ENCODE measurements around the gene CEP170B.

The CEP170B gene

DNA sequence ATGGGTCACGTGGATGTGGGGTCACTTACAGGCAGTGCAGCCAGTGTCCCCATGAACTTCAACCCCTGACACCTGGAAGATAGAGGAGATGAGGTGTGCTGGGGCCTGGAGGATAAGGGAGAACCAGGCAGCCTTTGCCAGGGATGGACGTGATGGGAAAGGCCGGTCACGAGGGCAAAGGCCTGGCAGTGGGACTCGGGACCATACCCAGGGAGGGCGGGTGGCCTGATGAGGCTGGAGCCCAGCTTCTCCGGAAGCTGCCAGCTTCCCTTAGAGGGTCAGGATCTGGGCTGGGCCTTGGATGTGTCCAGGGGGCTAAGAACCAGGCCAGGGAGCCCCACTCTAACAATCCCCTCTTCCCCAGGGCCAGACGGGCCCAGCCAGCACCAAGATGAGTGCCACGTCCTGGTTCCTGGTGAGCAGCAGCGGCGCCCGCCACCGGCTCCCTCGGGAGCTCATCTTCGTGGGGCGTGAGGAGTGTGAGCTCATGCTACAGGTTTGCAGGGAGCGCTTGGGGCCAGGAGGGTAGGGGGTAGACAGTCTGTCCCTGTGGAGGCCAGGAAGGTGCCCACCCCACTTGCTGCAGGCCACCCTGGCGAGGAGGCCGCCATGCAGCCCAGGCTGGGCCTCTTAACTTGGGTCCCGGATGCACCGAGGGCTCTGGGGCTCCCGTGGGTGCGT lies 3.1 kb downstream of the CEP170B start:
- in situ Hi-C loops (cut with HindIII; ENCODE audit: low pct_ligation_motif_present, low sequenced_read_pairs) = no loop called here
- DNase-seq = no peak
- no peaks in the 10 kb centered on the region for H3K36me3 ChIP-seq (replicated peaks)
- no peak for TF ChIP-seq CTCF (IDR thresholded peaks at IDR 0.05; ENCODE audit: low read depth, low read length, missing control alignments)
- H3K27ac ChIP-seq = no peak overlapping the region
- no peak overlapping the region for H3K4me3 ChIP-seq (ENCODE audit: low read depth, low read length)
- peaks cover 9% of the 10 kb centered on the region for H3K27me3 ChIP-seq (replicated peaks)

DNA sequence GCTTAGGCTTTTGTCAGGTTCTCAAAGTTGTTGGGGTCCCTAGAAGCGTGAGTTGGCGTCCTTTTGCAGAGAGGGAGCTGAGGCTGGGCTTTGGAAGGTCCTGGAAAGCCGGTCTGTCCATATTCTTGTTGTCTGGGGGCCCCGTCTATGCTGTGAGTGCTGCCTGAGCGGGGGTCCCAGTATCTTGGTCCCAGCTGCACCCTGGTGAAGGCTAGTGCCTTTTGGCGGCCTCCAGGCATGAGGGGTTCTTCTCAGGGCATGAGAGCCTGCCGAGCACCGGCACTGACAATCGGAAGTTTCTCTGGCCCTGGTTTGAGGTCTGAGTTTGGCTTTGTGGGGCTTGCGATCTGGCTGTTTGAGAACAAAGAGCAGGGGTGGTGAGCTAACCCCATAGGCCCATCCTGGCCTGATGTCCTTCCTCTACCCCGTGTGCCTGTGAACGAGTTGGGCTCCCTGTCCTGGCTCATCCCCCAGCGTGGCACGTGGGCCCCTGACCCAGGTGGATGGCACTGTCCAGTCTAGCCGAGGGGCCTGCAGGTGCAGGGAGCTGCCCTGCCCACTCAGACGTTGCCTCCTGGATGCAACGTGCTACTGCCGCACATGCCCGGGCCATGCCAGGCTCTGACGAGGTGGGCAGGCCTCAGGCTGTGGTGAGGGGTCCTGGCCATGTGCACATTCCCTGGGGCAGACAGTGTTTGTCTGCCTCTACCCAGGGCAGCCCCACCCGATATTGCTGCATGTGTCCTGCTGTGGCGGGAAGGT lies 3.9 kb downstream of the CEP170B start:
- Histone ChIP-seq H3K27ac (no peak overlapping the region), H3K27me3 (replicated peaks) (peaks cover 7% of the 10 kb centered on the region), H3K4me3 (ENCODE audit: low read depth, low read length) (no peak overlapping the region), H3K36me3 (replicated peaks) (no peaks in the 10 kb centered on the region)
- no peak for TF ChIP-seq CTCF (IDR thresholded peaks at IDR 0.05; ENCODE audit: low read depth, low read length, missing control alignments)
- in situ Hi-C loops (cut with HindIII; ENCODE audit: low pct_ligation_motif_present, low sequenced_read_pairs) = no loop called here
- DNase-seq = no peak

GRCh38 chr14:104869669-104870367 lies 4.8 kb downstream of the CEP170B start:
- Histone ChIP-seq H3K4me3 (ENCODE audit: low read depth, low read length) (no peak overlapping the region), H3K27ac (no peak overlapping the region), H3K36me3 (replicated peaks) (no peaks in the 10 kb centered on the region), H3K27me3 (replicated peaks) (no peaks in the 10 kb centered on the region)
- in situ Hi-C loops (cut with HindIII; ENCODE audit: low pct_ligation_motif_present, low sequenced_read_pairs) = no loop called here
- TF ChIP-seq CTCF (IDR thresholded peaks at IDR 0.05; ENCODE audit: low read depth, low read length, missing control alignments) = no peak
- DNase-seq = no peak

DNA sequence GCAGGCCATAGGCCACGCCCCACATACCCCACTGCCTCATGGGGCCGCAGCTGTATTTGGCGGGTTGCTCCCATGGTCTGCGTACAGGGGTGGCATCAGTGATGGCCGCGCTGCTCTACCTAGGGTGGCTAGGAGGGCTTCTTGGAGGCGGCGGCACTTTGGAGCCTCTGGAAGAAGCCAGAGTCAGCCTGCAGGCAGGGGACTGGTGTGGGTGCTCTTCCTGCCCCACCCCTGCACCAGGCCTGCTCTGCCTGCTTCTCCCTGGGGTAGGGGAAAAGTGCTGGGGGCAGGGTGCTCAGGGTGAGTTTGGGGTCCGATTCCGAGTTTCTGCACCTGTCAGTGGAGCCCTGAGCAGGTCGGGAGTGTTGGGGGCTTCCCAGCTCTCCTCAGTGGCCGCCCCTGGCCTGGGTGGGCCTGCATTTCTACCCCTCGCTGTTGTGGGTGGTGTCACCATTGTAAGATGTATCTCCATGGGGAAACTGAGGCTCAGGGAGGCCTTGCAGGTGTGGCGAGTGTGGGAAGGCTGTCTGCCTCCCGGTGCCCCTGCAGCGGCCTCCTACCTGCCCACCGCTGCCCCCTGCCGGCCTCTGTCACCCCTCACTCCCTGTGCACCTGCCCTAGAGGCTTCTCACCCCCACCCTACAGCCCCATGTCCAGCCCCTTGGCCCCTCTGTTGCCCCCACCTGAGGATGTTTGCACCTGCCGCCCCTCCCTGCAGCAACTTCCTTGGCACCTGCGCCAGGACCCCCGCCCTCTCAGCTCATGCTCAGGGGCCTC lies 5.5 kb downstream of the CEP170B start:
- in situ Hi-C loops (cut with HindIII; ENCODE audit: low pct_ligation_motif_present, low sequenced_read_pairs) = no loop called here
- no peak overlapping the region for H3K4me3 ChIP-seq (ENCODE audit: low read depth, low read length)
- H3K27ac ChIP-seq = no peak overlapping the region
- DNase-seq = no peak
- H3K36me3 ChIP-seq (replicated peaks) = no peaks in the 10 kb centered on the region
- peak; percentile 59 for TF ChIP-seq CTCF (IDR thresholded peaks at IDR 0.05; ENCODE audit: low read depth, low read length, missing control alignments)
- no peaks in the 10 kb centered on the region for H3K27me3 ChIP-seq (replicated peaks)

DNA sequence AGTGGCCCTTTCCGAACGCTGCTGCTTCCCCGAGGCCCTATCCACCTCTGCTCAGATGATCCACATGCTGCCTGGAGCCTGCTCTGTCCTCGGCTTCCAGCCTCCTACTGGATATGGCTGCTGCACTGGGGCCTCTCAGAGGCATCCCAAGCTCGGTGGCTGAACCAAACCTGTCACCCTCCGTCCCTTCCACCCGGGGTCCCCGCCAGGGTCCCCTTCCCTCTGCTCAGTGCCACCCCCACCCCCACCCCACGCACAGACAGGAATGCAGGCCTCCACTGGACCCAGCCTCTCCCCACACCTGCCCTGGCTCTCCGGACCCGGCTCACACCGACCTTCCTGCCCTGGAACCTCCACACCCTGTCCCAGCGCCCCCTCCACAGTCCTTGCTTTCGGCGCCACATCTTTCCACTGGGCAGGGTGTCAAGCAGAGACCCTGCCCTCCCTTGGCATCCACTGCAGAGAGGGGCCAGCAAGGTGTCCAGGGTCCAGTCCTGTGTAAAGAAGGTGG lies 6.1 kb downstream of the CEP170B start:
- in situ Hi-C loops (cut with HindIII; ENCODE audit: low pct_ligation_motif_present, low sequenced_read_pairs) = no loop called here
- DNase-seq = no peak

More for the DNA sequence above, 6.1 kb downstream of the CEP170B start:
- no peak overlapping the region for H3K4me3 ChIP-seq (ENCODE audit: low read depth, low read length)
- H3K27ac ChIP-seq = no peak overlapping the region
- TF ChIP-seq CTCF (IDR thresholded peaks at IDR 0.05; ENCODE audit: low read depth, low read length, missing control alignments) = no peak
- H3K27me3 ChIP-seq (replicated peaks) = no peaks in the 10 kb centered on the region
- H3K36me3 ChIP-seq (replicated peaks) = no peaks in the 10 kb centered on the region

All from brain microvascular endothelial cell (primary cell).